DND-41 (cell line): ENCODE data around the gene CNOT10.

Experiments used
- EZH2 ChIP-seq: IDR thresholded peaks from 3 replicates; pipeline ENCODE4 v1.6.1; 2012; ENCODE audit warnings: borderline replicate concordance, low read depth, mild to moderate bottlenecking, moderate library complexity, low read length, inconsistent platforms; ENCODE audit not compliant: severe bottlenecking
- TF ChIP-seq, protein P1 (sequence below): IDR thresholded peaks from 2 replicates; pipeline ENCODE4 v1.5.1; 2012; ENCODE audit warnings: borderline replicate concordance, low read length, moderate library complexity, mild to moderate bottlenecking; ENCODE audit not compliant: poor library complexity, severe bottlenecking; ENCODE audit errors: extremely low read depth

DNA sequence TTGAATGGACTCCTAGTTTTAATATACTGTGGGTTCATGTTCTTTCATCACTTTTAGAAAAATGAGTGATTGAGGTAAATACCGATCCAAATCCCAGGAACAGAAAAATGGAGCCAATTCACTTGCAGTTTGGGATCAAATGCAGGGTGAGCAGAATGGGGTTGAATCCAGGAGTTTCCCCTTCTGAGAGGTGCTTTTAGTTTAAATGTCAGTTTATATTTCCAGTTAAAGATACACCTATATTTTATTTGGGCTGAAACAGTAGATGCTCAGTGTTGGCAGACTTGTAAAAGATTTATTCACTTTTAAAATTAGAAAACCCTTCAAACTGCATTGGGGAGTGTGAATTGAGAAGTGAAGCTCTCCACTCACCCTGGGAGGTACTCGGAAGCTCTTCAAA, 135.4 kb downstream of the CNOT10 start:
- no peak for TF ChIP-seq EZH2
- TF ChIP-seq, protein P1, sequence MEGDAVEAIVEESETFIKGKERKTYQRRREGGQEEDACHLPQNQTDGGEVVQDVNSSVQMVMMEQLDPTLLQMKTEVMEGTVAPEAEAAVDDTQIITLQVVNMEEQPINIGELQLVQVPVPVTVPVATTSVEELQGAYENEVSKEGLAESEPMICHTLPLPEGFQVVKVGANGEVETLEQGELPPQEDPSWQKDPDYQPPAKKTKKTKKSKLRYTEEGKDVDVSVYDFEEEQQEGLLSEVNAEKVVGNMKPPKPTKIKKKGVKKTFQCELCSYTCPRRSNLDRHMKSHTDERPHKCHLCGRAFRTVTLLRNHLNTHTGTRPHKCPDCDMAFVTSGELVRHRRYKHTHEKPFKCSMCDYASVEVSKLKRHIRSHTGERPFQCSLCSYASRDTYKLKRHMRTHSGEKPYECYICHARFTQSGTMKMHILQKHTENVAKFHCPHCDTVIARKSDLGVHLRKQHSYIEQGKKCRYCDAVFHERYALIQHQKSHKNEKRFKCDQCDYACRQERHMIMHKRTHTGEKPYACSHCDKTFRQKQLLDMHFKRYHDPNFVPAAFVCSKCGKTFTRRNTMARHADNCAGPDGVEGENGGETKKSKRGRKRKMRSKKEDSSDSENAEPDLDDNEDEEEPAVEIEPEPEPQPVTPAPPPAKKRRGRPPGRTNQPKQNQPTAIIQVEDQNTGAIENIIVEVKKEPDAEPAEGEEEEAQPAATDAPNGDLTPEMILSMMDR = no peak
